Adrenal gland (tissue), 12 donors: ENCODE results near the gene WDR45. TPM values are rescaled to one million over a fixed set of nuclear protein-coding genes. Genes with fewer than 3 reads are reported as not detected.

Source experiments
- DNase-seq, 7 donors: peaks; one replicate each; pipeline ENCODE4 v3.0.0-alpha.2; 2019 to 2020
- H3K27ac ChIP-seq, 5 donors: fragments of 200-600 bp; sonication (generic) in 4 of 5; 1 replicate in 3 of 5; 2 replicates in 2 of 5; pipeline versions ENCODE4 v1.5.1 to v1.8.0; 2016 to 2020; ENCODE audit warnings: mild to moderate bottlenecking in 1 of 5
- H3K27me3 ChIP-seq: fragments of 200-600 bp; 2 replicates; pipeline ENCODE4 v1.8.0; 2021
- H3K36me3 ChIP-seq, 2 donors: fragments of 200-600 bp; replicated peaks in 1 of 2; 1 replicate in 1 of 2; 2 replicates in 1 of 2; pipeline versions ENCODE4 v1.5.1 to v1.8.0; 2018 to 2022
- H3K4me1 ChIP-seq, 2 donors: fragments of 200-600 bp; replicated peaks in 1 of 2; 1 replicate in 1 of 2; 2 replicates in 1 of 2; pipeline versions ENCODE4 v1.5.1 to v1.8.0; 2018 to 2021
- H3K4me3 ChIP-seq, 4 donors: fragments of 200-600 bp; sonication (generic) in 3 of 4; one replicate each; pipeline ENCODE4 v1.5.1; 2016 to 2018
- H3K9me3 ChIP-seq, 3 donors: fragments of 200-600 bp; sonication (generic) in 1 of 3; replicated peaks in 1 of 3; 1 replicate in 2 of 3; 2 replicates in 1 of 3; pipeline versions ENCODE4 v1.5.1 to v1.8.0; 2016 to 2021
- POLR2A ChIP-seq, 2 donors: fragments of 450-650 bp; IDR thresholded peaks; one replicate each; pipeline ENCODE4 v1.6.1; 2017; ENCODE audit warnings: antibody characterized with exemption in 2 of 2, mild to moderate bottlenecking in 2 of 2, moderate library complexity in 1 of 2
- WGBS, 4 donors: extraction: QIAGEN DNeasy Blood & Tissue Kit in 2 of 4; methylation state at CpG; one replicate each; pipeline versions ENCODE4 v1.1.5 to v1.1.7; 2013 to 2017; 5-methylcytosine and 5-hydroxymethylcytosine counted together
- intact Hi-C, 2 donors: fragments of 100-400 bp; cut with DNase I; formaldehyde crosslinking; loops; one replicate each; pipeline versions ENCODE4 v1.14.1 to v1.15.0; 2022 to 2023
- polyA plus RNA-seq, 3 donors: library from polyadenylated mRNA; stranded (reverse); fragments of 200-250 nt in 2 of 3; fragments of 350-450 nt in 1 of 3; fragmentation: Illumina TruSeq in 1 of 3; extraction: RNeasy Lipid Tissue Mini Kit (QIAGEN cat#74804) in 1 of 3; gene quantifications; one replicate each; pipeline ENCODE4 v1.2.3, GENCODE V29; 2013 to 2014
- total RNA-seq, 9 donors: library from RNA; depleted of rRNA in 4 of 9; stranded (reverse); fragments of >200 nt in 4 of 9; fragments of 120-200 nt in 1 of 9; fragmentation: NEBNext Ultra II Directional in 1 of 9; extraction: Animal tissue kit (Norgen Biotek cat#: 25700) in 1 of 9; gene quantifications; one replicate each; pipeline versions ENCODE4 v1.1.0 to v1.2.4, GENCODE V29; 2013 to 2023
- TF ChIP-seq, protein P1 (sequence below), 6 experiments: fragments of 450-650 bp in 4 of 6; fragments of 200-600 bp in 2 of 6; sonication (generic) in 1 of 6; IDR thresholded peaks; 1 replicate in 5 of 6; 2 replicates in 1 of 6; pipeline versions ENCODE4 v1.5.1 to v1.8.0; 2016 to 2021; ENCODE audit warnings: antibody characterized with exemption in 6 of 6, mild to moderate bottlenecking in 2 of 6, moderate library complexity in 1 of 6
- donor health status: healthy with polysubstance abuse.
- donor health status: Bipolar disorder and iron deficiency.
- donor health status: DM: yes; HTN: yes; CAD: no.
- donor health status: DM: no; HTN: no; CAD: no.
- donor health status: DM: no; HTN: no; CAD: no.
- donor health status: DM: yes; HTN: yes; CAD: no.

WDR45 gene
- total and polyA plus RNA-seq, 12 donors, result 59.4 to 184 (median 110) TPM

DNA sequence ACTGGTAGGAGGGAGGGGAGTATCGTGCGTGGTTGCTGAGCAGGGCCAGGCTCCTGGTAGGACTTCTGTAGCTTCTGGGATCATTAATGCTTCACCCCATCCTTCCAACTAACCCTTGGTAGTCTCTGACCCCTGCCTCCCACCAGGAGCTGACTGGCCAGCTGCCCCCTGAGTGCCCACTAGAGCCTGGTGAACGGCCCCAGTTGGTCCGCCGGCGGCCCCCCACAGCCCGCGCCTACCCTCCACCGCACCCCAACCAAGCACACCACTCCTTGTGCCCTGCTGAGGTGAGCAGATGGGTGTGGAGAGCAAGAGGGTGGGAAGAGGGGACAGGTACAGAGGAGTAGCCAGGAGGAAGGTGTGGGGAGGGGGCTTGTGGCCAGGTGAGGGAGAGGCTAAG lies 16.0 kb downstream of the WDR45 start:
- H3K27ac ChIP-seq, result no peak overlapping the region
- H3K9me3 ChIP-seq, result no peaks in the 10 kb centered on the region
- DNase-seq, result no peak
- H3K4me3 ChIP-seq, result no peak overlapping the region
- H3K27me3 ChIP-seq, result no peaks in the 10 kb centered on the region
- 92 to 100% (median 95%) methylated on average over 3 to 9 of the region's 9 CpGs for WGBS, 4 donors
- no peaks in the 10 kb centered on the region for H3K36me3 ChIP-seq
- intact Hi-C loops, result no loop called here
- TF ChIP-seq, protein P1, sequence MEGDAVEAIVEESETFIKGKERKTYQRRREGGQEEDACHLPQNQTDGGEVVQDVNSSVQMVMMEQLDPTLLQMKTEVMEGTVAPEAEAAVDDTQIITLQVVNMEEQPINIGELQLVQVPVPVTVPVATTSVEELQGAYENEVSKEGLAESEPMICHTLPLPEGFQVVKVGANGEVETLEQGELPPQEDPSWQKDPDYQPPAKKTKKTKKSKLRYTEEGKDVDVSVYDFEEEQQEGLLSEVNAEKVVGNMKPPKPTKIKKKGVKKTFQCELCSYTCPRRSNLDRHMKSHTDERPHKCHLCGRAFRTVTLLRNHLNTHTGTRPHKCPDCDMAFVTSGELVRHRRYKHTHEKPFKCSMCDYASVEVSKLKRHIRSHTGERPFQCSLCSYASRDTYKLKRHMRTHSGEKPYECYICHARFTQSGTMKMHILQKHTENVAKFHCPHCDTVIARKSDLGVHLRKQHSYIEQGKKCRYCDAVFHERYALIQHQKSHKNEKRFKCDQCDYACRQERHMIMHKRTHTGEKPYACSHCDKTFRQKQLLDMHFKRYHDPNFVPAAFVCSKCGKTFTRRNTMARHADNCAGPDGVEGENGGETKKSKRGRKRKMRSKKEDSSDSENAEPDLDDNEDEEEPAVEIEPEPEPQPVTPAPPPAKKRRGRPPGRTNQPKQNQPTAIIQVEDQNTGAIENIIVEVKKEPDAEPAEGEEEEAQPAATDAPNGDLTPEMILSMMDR (IDR thresholded peaks at IDR 0.05), result no peak
- TF ChIP-seq POLR2A (IDR thresholded peaks at IDR 0.05), result no peak
- no peaks in the 10 kb centered on the region for H3K4me1 ChIP-seq

- Histone ChIP-seq H3K9me3 (no peaks in the 10 kb centered on the region), H3K27ac (no peak overlapping the region), H3K27me3 (no peaks in the 10 kb centered on the region), H3K36me3 (no peaks in the 10 kb centered on the region), H3K4me1 (no peaks in the 10 kb centered on the region), H3K4me3 (no peak overlapping the region)
- 78 to 97% (median 89%) methylated on average over 5 to 10 of the region's 10 CpGs for WGBS, 4 donors
- TF ChIP-seq POLR2A (IDR thresholded peaks at IDR 0.05), result no peak
- TF ChIP-seq, protein P1 (IDR thresholded peaks at IDR 0.05), result no peak
- intact Hi-C loops, result no loop called here
- no peak for DNase-seq
Measured at GRCh38 chrX:49061916-49062315, 17.8 kb downstream of the WDR45 start.

DNA sequence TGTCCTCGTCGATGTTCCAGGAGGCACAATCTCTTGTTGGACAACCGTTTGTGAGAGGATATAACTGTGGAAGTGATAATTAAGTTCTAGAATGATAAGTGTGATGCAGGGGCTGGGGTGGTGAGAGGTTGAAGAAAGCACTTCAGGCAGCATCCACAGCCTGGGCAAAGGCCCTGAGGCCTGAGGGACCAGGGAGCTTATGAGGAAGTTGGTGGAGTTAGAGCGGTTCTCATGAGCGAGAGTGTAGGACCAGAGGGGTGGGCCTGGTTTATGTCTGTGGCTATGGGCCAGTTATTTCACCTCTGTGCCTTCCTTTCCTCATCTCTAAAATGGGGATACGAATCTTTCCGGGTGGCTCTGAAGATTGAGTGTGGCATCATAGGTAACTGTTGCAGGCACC lies 18.2 kb downstream of the WDR45 start:
- no peak for DNase-seq
- Histone ChIP-seq H3K27ac (no peak overlapping the region), H3K27me3 (no peaks in the 10 kb centered on the region), H3K4me3 (no peak overlapping the region), H3K9me3 (no peaks in the 10 kb centered on the region), H3K4me1 (no peaks in the 10 kb centered on the region), H3K36me3 (no peaks in the 10 kb centered on the region)
- 80 to 89% (median 87%) methylated on average over 7 of the region's 7 CpGs for WGBS, 4 donors
- TF ChIP-seq, protein P1 (IDR thresholded peaks at IDR 0.05), result no peak
- no peak for TF ChIP-seq POLR2A (IDR thresholded peaks at IDR 0.05)
- intact Hi-C loops, result no loop called here

GRCh38 chrX:49060914-49061313 lies 18.8 kb downstream of the WDR45 start:
- intact Hi-C loops, result no loop called here
- H3K27me3 ChIP-seq, result no peaks in the 10 kb centered on the region
- H3K9me3 ChIP-seq, result no peaks in the 10 kb centered on the region
- no peak overlapping the region for H3K27ac ChIP-seq
- no peaks in the 10 kb centered on the region for H3K4me1 ChIP-seq
- no peak overlapping the region for H3K4me3 ChIP-seq
- TF ChIP-seq, protein P1 (IDR thresholded peaks at IDR 0.05), result no peak
- TF ChIP-seq POLR2A (IDR thresholded peaks at IDR 0.05), result no peak
- DNase-seq, result no peak
- no peaks in the 10 kb centered on the region for H3K36me3 ChIP-seq
- WGBS, 4 donors, result 78 to 97% (median 89%) methylated on average over 1 to 3 of the region's 3 CpGs
